GM18873 (cell line): Measurements from ENCODE around the gene CACNG4.

Experiments used
- ATAC-seq: cut with Tn5 transposase; IDR thresholded peaks from one replicate; pipeline ENCODE4 v1.9.1; 2021; ENCODE audit warnings: mild to moderate bottlenecking, moderate library complexity, moderate number of reproducible peaks; ENCODE audit not compliant: unreplicated experiment, low FRiP score

The CACNG4 gene

DNA sequence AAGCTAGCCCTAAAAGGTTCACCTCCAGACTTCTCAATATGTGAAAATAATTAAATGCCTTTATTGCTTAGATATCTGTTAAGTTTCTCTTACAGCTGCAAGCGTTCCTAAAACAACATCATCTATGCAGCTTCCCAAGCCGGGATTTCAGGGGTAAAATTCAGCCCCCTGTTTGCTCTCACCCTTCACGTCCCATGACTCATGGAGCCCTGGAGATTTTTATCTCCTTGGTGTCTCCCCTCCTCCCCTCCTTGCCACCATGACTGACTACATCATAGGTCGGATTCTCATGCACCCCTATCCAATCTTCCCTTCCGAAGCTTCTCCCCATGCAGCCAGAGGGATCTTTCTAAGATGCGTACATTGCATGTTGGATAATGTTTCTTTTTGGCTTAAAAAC lies 21.0 kb upstream of the CACNG4 start:
- no peak for ATAC-seq

DNA sequence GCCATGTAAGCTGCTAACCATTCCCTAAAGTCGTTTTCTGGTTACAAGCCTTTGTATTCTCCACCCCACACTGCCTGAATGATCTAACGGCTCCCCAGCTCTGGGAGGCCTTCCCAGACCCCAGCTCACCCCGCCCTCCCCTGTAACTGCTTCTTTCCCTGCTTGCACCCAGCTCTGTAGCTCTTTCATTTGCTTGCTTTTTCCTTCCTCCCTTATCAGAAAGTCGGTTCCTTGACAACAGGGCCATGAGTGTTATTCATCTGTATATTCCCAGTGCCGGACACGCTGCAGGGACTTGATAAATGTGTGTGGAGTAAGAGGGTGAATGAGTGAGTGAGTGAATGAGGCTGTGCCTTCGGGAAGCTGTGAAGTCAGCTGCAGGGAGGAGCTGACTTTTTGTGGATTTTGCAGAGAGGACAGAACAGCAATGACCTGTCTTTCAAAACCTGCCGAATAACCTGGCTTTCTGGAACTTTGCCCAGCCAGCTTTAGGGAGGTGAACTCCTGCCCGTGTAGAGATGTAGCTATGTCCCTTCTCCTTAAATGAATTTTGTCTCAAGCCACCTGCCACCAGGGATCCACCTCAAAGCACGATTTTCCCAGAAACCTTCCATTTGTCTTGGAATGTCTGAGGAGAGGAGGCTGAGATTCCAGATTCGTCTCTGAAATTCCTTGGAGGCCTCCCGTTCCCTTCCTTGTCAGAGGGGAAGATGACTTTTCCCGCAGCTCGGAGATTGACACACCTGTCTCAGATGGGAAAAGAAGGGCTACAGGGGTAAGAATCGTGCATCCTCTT lies 20.0 kb upstream of the CACNG4 start:
- no peak for ATAC-seq

GRCh38 chr17:66945147-66945835 lies 19.2 kb upstream of the CACNG4 start:
- no peak for ATAC-seq

DNA sequence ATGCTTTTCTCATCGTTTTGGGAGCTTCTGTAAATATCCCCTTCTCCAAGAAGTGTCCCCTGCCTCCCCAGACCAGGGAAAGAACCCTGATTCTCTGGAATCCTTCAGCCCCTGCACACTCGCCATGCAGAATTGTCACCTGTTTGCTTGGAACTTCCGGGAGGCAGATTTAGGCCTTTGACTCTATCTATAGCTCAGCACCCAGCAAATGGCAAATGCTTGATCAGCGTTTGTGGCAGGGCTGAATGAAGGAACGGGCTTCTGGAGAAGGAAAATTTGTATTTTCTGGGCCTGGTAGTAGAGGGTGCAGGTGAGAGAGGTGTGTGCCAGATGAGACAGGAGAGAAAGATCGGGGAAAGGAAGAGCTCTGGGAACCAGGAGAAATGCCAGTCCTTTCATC lies 18.3 kb upstream of the CACNG4 start:
- no peak for ATAC-seq

- ATAC-seq: no peak
Measured at GRCh38 chr17:66947311-66947710, 17.2 kb upstream of the CACNG4 start.

- ATAC-seq: no peak
Measured at GRCh38 chr17:66948061-66948750, 16.3 kb upstream of the CACNG4 start.

GRCh38 chr17:66949501-66949900 lies 15.0 kb upstream of the CACNG4 start:
- no peak for ATAC-seq

DNA sequence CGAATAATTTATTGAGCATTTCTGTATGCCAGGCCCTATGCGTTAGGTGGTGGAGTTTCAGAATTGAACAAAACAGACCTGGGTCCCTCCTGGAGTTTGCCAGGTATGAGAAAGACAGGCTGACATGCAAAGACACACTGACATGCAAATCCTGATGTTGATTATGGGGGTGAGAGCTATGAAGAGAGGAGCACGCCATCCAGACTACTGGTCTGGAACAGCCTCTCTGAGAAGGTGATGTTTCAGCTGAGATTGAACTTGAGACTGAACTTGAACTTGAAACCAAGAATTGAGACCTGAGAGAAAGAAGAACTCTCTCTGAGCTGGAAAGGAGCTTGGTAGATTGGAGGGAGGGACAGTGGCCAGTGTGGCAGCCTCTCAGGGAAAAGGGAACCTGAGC lies 14.2 kb upstream of the CACNG4 start:
- no peak for ATAC-seq

- ATAC-seq: no peak
Measured at GRCh38 chr17:66950886-66951604, 13.5 kb upstream of the CACNG4 start.

- no peak for ATAC-seq
Measured at GRCh38 chr17:66951605-66951953, 12.9 kb upstream of the CACNG4 start.

- no peak for ATAC-seq
Measured at GRCh38 chr17:66952031-66952524, 12.4 kb upstream of the CACNG4 start.

- no peak for ATAC-seq
Measured at GRCh38 chr17:66952681-66953629, 11.6 kb upstream of the CACNG4 start.

GRCh38 chr17:66953630-66954020 lies 10.9 kb upstream of the CACNG4 start:
- no peak for ATAC-seq

DNA sequence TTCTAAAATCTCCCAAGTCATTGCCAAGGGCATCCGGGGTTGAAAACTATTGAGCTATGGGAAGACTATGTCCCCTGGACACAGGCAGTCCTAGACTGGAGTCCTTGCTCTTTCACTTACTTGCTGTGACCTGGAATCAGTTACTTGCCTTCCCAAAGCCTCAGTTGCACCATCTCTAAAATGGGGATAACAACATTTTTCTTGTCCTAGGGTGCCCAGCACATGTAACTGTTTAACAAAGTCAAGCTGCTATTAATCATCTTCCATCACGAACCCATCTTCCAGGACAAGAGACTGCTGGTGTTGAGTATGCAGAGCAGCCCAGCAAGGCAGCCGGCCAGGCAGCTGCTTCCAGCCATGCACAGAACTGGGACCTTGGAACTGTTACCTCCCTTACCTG lies 9.9 kb upstream of the CACNG4 start:
- ATAC-seq: no peak

DNA sequence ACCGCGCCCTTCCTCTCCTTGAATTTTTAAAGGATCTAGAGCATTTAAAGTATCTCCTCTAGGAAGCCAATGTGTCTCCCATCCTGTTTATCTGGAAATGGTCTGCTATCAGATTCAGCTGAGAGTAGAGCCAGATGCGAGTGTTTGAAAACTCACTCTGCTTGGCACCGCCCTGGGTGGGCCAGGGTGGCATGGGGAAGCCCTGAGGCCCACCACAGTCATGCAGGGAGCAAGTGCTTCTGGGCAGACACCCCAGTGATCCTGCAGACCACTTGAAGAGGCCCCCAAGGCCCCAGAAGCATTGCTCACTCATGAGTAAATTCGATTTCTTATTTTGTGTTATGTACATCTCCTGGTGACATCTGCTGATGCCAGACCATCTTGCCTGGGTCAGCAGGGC lies 8.7 kb upstream of the CACNG4 start:
- ATAC-seq: no peak

GRCh38 chr17:66956941-66957340 lies 7.6 kb upstream of the CACNG4 start:
- ATAC-seq: no peak

GRCh38 chr17:66957343-66957742 lies 7.2 kb upstream of the CACNG4 start:
- ATAC-seq: no peak

- ATAC-seq: no peak
Measured at GRCh38 chr17:66957951-66958579, 6.4 kb upstream of the CACNG4 start.

- no peak for ATAC-seq
Measured at GRCh38 chr17:66959641-66960375, 4.7 kb upstream of the CACNG4 start.
